GM19463 (cell line): ENCODE measurements around the gene STAG2.
"Not testable (repeated sequence)": the region's sequence is repeated elsewhere in the genome, so short reads cannot be mapped to it uniquely, and the experiment has no call there.

Source experiments
- ATAC-seq: cut with Tn5 transposase; IDR thresholded peaks from one replicate; pipeline ENCODE4 v1.9.1; 2021; ENCODE audit warnings: mild to moderate bottlenecking, moderate library complexity; ENCODE audit not compliant: unreplicated experiment

Gene STAG2

GRCh38 chrX:123961268-123962005, at the start of gene STAG2:
Gene STAG2 (plus strand): TSS chrX:123961706. CDS start chrX:124022628, 60,922 bp downstream.
- no peak for ATAC-seq

GRCh38 chrX:123917069-123917468, 44.4 kb upstream of the STAG2 start:
- no peak for ATAC-seq

DNA sequence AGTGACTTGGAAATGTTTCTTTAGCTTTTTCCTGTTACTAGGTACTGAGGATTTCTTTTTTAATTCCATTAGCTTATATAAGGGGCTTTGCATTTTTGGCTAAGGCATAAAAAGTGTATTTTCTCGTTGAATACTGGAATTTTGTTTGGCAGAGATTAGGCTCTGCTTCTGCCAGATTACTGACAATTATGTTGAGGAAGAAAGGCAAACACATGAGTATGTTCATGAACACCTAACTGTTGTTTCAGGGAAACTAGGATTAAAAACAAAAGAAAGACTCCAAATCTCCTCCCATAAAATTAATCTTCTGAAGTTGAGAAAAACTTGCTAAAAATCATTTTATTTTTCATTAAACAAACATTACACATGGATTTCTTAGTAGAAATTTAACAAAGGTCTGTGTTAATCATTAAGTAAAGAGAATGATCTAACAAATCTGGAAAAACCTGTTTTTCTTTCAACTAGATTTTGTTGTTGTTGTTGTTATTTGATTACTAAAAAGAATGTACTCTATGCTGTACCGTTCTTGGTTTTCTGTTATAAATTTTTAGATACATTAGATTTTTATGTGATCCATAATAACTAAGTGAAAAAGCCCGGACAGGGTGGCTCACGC, 43.3 kb upstream of the STAG2 start:
- ATAC-seq: no peak

DNA sequence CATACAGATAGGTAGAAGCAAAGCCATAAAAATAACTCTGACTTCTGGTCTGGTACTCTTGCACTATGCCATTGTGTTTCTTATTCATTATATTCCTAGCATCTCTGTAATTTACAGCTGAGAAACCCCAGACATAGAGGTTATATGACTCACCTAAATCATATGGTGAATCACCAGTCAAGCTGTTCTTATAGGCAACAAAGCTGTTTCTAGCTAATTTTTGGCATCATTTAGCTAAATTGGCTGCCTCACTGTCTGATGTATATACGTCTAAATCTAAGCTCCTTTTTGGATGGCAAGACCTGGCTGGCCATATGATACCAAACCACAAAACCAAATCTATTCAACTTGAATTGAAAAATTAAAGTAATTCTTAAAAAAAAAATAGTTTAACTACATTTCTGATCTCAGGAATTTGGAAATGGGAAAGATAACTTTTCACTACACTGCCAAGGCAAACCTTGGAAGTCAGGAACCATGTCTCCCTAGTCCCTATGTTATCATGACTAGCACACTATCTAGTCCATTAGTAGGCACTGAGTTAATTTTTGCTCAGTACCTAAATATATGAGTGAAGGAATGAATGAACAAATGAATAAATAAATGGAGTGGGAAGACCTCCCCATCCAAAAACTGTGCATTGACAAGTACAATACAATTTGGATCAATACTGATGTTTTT, 41.3 kb upstream of the STAG2 start:
- no peak for ATAC-seq

DNA sequence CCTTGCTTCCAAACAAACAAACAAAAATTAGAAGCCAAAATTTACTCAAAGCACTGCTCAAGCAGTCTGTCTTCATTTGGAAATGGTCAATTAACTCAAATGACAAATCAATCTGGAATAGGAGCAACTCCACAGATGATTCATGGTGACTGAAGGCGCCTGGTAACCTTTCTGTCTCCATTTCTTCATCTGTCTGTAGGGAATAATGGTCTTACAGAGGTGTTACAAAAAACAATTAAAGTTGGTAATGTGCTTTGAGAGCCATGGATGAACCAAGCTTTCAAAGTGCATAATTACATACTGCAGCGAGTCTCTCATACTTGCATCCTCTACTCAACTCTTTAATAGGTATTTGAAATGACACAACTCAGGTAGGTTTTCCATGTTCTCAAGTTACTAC, 38.3 kb upstream of the STAG2 start:
- no peak for ATAC-seq

DNA sequence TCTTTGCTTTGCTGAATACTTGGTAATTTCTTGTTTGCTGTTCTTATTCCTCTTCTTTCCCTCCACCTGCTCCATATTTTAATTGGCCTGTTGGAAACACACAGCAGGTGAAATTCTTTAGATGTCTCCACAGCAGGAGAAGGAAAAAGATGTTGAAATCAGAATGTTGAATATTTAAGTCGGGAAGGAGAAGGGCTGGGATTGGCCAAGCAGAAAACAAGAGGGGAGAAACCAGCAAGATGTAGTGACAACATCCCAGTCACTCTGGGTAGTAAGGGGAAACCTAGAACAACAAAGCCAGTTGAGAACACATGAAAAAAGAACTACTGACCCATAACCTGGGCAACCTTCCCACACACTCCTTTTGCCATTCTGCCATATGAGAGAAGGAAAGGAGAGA, 37.3 kb upstream of the STAG2 start:
- no peak for ATAC-seq

DNA sequence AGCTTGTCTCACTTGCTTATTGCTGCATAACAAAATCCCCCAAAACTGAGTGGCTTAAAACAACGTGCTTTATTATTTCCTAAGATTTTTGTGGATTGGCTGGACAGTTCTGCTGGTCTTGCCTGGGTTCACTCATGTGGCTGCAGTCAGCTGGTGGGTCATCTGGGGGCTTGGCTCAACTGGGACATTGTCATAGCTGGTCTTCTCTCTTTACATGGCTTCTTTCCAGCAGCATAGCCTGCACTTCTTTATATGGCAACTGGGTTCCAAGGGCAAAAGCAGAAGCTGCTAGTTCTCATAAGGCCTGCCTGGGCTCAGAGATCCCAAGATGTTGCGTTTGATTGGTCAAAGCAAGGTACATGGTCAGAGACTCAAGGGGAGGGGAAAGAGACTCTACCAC, 33.7 kb upstream of the STAG2 start:
- ATAC-seq: no peak

GRCh38 chrX:123932055-123932454, 29.5 kb upstream of the STAG2 start:
- ATAC-seq: not testable (repeated sequence)

- ATAC-seq: no peak
Observed at GRCh38 chrX:123943074-123943473, 18.4 kb upstream of the STAG2 start.

DNA sequence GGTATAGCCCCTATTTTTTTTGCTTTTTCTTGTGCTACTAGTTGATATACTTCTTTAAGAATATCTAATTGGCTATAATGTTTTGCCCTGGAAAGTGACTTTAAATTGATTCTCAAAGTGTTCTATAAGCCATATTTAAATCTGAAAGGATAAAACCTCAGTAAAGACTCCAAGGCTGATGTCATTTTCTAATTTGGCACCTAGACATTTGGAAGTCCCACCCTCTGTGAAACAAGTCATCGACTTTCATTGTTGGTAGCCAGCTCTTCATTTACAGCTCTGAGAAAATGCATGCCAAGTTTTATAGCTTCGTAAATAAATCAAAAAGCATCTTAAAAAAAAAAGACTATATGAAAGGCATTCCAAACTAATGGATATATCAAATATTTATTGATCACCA, 18.0 kb upstream of the STAG2 start:
- ATAC-seq: no peak

GRCh38 chrX:123949846-123950245, 11.7 kb upstream of the STAG2 start:
- no peak for ATAC-seq

DNA sequence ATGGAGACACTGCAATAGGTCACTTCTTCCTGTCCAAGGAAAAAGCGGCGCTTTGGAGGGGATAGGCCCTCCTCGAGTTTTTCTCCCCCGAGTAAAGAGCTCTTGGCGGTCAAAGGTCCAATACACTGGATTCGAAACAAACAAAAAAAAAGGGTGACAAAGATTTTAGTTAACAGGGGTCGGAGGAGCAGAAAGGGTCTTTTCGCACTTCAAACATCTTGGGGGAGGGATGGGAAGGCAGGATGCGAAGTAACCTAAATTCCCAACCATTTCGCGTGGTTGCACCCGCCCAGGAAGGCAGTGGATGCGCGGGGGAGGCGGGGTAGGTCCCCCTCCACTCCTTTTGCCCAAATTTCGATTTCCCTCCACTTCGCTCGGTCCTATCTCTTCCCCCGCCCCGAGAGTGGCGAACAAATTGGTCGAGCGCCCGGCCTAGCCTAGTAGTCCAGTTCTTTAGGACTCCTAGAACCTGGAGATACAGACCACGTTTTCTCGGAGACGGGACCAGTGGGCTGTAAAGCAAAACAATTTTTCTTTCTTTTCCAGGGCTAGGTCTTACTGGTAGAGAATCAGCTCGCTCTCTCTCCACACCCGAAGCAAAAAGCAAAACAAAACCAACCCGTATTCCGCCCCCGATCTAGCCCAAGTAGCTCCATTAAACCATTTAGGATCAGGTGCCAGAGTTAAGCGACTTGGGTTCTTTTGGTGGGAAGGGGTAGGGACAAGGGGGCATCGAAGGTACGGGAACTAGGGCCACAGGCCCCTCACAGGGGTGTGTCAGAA, 2.0 kb upstream of the STAG2 start:
- no peak for ATAC-seq

DNA sequence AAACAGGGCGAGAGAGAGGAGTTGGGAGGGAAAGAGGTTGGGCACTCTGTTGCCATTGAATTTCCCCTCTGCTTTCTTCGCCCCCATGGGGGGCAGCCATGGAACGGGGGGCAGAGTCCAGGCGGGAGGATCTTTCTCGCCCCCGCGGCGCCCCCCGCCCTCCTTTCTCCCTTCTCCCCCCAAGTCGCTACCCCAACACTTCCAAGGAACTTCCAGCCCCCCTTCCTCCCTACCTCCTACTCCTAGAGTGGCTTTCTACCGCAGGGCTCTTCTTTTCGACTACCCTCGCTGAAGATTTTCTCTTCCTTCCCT, 594 bp upstream of the STAG2 start:
- ATAC-seq: no peak

- no peak for ATAC-seq
Observed at GRCh38 chrX:123962006-123962467, 531 bp downstream of the STAG2 start.

GRCh38 chrX:123962794-123963373, 1.4 kb downstream of the STAG2 start:
- peak; percentile 53 for ATAC-seq

DNA sequence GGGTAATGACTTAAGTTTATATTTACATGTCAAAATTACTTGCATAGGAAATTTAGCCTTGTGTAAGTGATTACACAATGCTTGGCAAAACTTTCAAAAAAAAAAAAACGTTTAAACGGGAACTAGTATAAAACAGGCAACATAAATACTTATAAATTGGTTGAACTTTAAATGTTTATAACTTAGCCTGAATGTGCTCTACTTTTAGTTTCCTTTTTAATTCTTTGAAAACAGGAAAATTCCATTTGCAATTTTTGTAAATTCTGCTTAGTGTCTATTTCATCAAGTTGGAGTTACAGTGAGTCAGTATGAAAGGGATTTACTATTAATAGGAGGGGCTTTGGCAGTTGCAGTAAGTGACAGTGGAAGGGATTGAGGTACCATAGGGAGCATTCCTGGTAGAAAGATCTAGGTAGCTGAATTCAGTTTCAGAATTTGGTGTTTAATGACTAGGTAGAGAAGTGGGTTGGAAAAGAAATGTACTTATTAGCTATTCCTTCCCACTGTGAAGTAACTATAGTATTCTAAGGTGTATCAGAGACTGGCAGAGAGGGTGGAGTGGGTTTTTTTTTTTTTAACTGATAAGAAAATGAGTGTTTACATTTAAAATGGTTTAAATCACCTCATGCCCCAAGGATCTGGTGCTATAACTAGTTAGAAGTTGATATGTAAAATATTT, 2.8 kb downstream of the STAG2 start:
- no peak for ATAC-seq

DNA sequence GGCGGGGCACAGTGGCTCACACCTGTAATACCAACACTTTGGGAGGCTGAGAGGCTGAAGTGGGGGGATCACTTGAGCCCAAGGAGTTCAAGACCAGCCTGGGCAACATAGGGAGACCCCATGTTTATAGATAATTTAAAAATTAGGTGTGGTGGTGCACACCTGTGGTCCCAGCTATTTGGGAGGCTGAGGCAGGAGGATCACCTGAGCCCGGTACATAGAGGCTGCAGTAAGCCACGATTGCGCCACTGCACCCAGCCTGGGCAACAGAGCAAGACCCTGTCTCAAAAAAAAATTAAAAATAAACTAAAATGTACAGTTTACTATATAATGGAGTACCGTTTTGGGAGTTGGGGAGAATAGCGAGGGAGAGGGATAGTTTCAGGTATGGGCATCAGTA, 4.2 kb downstream of the STAG2 start:
- no peak for ATAC-seq

GRCh38 chrX:123967497-123967896, 6.0 kb downstream of the STAG2 start:
- no peak for ATAC-seq

- no peak for ATAC-seq
Observed at GRCh38 chrX:123968383-123969050, 7.0 kb downstream of the STAG2 start.

DNA sequence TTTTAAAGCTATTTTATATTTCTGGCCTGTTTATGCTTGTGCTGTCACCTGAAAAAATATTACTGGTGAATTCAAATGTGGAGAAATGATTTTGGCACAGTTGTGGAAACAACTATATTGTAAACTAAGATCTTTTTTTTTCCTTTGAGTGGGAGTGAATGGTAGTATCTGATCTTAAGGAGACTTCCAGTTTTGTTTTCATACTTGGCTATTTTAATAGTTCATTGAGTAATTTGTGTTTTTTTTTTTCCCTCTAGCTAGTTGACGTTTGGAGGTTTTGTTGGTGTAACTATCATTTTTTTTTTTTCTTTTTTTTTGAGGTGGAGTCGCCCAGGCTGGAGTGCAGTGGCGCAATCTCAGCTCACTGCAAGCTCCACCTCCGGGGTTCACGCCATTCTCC, 10.5 kb downstream of the STAG2 start:
- ATAC-seq: no peak
